GM12864 (cell line): Measurements from ENCODE around the gene IRAK1BP1.
A peak's percentile ranks its signal among the peaks of the same experiment; 100 is the strongest.

ENCODE experiments used
- DNase-seq: peaks from one replicate; pipeline ENCODE4 v3.0.0-alpha.2; 2011; ENCODE audit warnings: low read depth
- H3K4me3 ChIP-seq: 2 replicates; pipeline ENCODE4 v1.5.1; 2011; ENCODE audit warnings: mild to moderate bottlenecking, low read depth, low read length, control low read depth
- CTCF ChIP-seq: IDR thresholded peaks from 2 replicates; pipeline ENCODE4 v1.5.1; 2011; ENCODE audit warnings: low read depth, mild to moderate bottlenecking, moderate library complexity, low read length, control low read depth, inconsistent platforms; ENCODE audit errors: missing control alignments

IRAK1BP1 gene

GRCh38 chr6:78867370-78868040 lies at the start of gene IRAK1BP1:
TSS of gene IRAK1BP1 (plus strand) at chr6:78867551. CDS start at chr6:78867577, 26 bp downstream.
- TF ChIP-seq CTCF = peak; percentile 39
- peak; percentile 70 for DNase-seq
- peak within 1 kb of the TSS; percentile 75 for H3K4me3 ChIP-seq

- TF ChIP-seq CTCF = no peak
- no peak for DNase-seq
- H3K4me3 ChIP-seq = no peak overlapping the region
These were observed 43.3 kb upstream of the IRAK1BP1 start for GRCh38 chr6:78824045-78824444.

- no peak for TF ChIP-seq CTCF
- H3K4me3 ChIP-seq = no peak overlapping the region
- no peak for DNase-seq
These were observed 37.9 kb upstream of the IRAK1BP1 start for GRCh38 chr6:78829407-78829806.

GRCh38 chr6:78830805-78831204 lies 36.5 kb upstream of the IRAK1BP1 start:
- DNase-seq = no peak
- H3K4me3 ChIP-seq = no peak overlapping the region
- no peak for TF ChIP-seq CTCF

GRCh38 chr6:78831492-78831891 lies 35.9 kb upstream of the IRAK1BP1 start:
- TF ChIP-seq CTCF = no peak
- no peak for DNase-seq
- no peak overlapping the region for H3K4me3 ChIP-seq

GRCh38 chr6:78832091-78832808 lies 35.1 kb upstream of the IRAK1BP1 start:
- H3K4me3 ChIP-seq = no peak overlapping the region
- DNase-seq = no peak
- no peak for TF ChIP-seq CTCF

GRCh38 chr6:78835817-78836216 lies 31.5 kb upstream of the IRAK1BP1 start:
- H3K4me3 ChIP-seq = no peak overlapping the region
- no peak for DNase-seq
- TF ChIP-seq CTCF = no peak
